Panc1 (cell line): ENCODE results near the gene TMED6. TPM values are rescaled to one million over a fixed set of nuclear protein-coding genes. Genes with fewer than 3 reads are reported as not detected.

ENCODE experiments used
- ATAC-seq: fragments of 200-7000 bp; cut with Tn5 transposase; 2 replicates; pipeline ENCODE4 v1.9.1; 2020; ENCODE audit warnings: mild to moderate bottlenecking, moderate library complexity
- BruUV-seq: library from RNA; stranded (reverse); fragments of 400-500 nt; replicated peaks from 2 replicates; lab custom pipeline; 2021; lab: Mats Ljungman, UMichigan
- CTCF ChIA-PET: fragments of 300-600 bp; sonication (Branson Sonifier 250); formaldehyde crosslinking; loops from one replicate; lab custom pipeline; 2022; ENCODE audit warnings: antibody characterized with exemption; lab: Charles Lee
- POLR2A ChIA-PET: fragments of 300-600 bp; sonication (Branson Sonifier 250); formaldehyde crosslinking; loops from one replicate; lab custom pipeline; 2022; ENCODE audit warnings: antibody characterized with exemption; lab: Charles Lee
- DNase-seq: peaks from one replicate; pipeline ENCODE4 v3.0.0-alpha.2; 2010; ENCODE audit warnings: low read depth, low spot score
- H3K27ac ChIP-seq: 2 replicates; pipeline ENCODE4 v1.5.1; 2011; ENCODE audit warnings: mild to moderate bottlenecking, low read length, inconsistent platforms
- H3K27me3 ChIP-seq: fragments of 200-500 bp; sonication (Bioruptor generic); 2 replicates; pipeline ENCODE4 v1.6.0; 2014; ENCODE audit warnings: low read length, inconsistent platforms; ENCODE audit not compliant: control insufficient read depth, insufficient read depth
- H3K36me3 ChIP-seq: fragments of 200-500 bp; sonication (Bioruptor generic); 2 replicates; pipeline ENCODE4 v1.5.1; 2014; ENCODE audit warnings: inconsistent platforms, mild to moderate bottlenecking, low read length, moderate library complexity; ENCODE audit not compliant: control insufficient read depth, insufficient read depth
- H3K4me1 ChIP-seq: 2 replicates; pipeline ENCODE4 v1.5.1; 2011; ENCODE audit warnings: inconsistent platforms, mild to moderate bottlenecking, low read length, moderate library complexity; ENCODE audit not compliant: control insufficient read depth, insufficient read depth
- H3K4me3 ChIP-seq, 2 experiments: 2 replicates each; pipeline ENCODE4 v1.5.1; 2011 to 2012; ENCODE audit warnings: low read depth in 2 of 2, low read length in 2 of 2, mild to moderate bottlenecking in 2 of 2, inconsistent platforms in 1 of 2, moderate library complexity in 1 of 2
- H3K9me3 ChIP-seq: fragments of 200-500 bp; sonication (Bioruptor generic); 2 replicates; pipeline ENCODE4 v1.5.1; 2014; ENCODE audit warnings: low read depth, mild to moderate bottlenecking, inconsistent platforms, low read length, moderate library complexity; ENCODE audit not compliant: control insufficient read depth, insufficient read depth
- POLR2AphosphoS5 ChIP-seq: IDR thresholded peaks from 2 replicates; pipeline ENCODE4 v1.6.1; 2012; ENCODE audit warnings: mild to moderate bottlenecking, low read depth, low read length, moderate library complexity
- SIN3A ChIP-seq: IDR thresholded peaks from 2 replicates; pipeline ENCODE4 v1.6.1; 2012; ENCODE audit warnings: low read depth, mild to moderate bottlenecking, low read length, moderate library complexity, borderline replicate concordance; ENCODE audit not compliant: insufficient read depth
- TCF7L2 ChIP-seq: IDR thresholded peaks from 2 replicates; pipeline ENCODE4 v1.6.1; 2011; ENCODE audit warnings: mild to moderate bottlenecking, low read depth, low read length, inconsistent platforms
- in situ Hi-C: cut with HindIII; loops from 2 replicates; pipeline ENCODE4 v1.10.0; 2016; ENCODE audit warnings: low sequenced_read_pairs, low pct_unique_long_range_greater_than_20kb
- intact Hi-C: fragments of 100-400 bp; cut with micrococcal nuclease; formaldehyde crosslinking; loops from one replicate; pipeline ENCODE4 v1.10.0; 2022; ENCODE audit not compliant: unreplicated experiment
- total RNA-seq: library from RNA; stranded (reverse); gene quantifications from one replicate; pipeline ENCODE4 v1.2.1, GENCODE V29; 2021; ENCODE audit not compliant: unreplicated experiment
- TF ChIP-seq, protein P1 (sequence below), 2 experiments: IDR thresholded peaks; 2 replicates each; pipeline ENCODE4 v1.6.1; 2011 to 2012; ENCODE audit warnings: low read depth in 2 of 2, control low read depth in 1 of 2, low read length in 1 of 2, mild to moderate bottlenecking in 1 of 2, moderate library complexity in 1 of 2; ENCODE audit not compliant: insufficient read depth in 1 of 2
- TF ChIP-seq, protein P2 (sequence below): fragments of 450-650 bp; IDR thresholded peaks from 2 replicates; pipeline ENCODE4 v1.5.1; 2017; ENCODE audit warnings: mild to moderate bottlenecking

TMED6 gene
- total RNA-seq, 1 experiment from 2014 or later = 0.36 TPM

DNA sequence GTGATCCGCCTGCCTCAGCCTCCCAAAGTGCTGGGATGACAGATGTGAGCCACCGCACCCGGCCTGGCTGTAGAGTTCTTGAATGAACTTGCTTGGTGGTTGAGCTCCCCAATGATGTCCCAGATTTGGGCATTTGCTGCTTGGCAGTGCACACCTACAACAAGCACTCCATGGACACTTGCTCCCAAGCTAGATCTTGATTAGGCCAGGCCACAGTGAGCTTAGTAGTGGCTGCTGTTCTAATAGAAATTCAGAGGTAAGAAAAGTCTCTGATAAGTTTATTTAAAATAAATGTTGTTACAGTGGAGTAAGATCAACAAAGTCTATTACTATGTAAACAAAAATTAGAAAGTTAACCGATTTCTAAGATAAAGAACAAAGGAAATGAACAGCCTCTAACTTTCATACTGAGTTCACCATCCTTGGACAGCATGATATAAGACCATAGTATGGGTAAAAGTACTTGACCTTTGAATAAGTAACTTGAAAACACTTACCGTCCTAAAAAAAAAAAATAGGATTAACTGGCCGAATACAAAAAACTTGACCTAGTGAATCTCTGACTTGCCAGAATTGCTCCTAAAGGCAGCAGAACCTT lies 951 bp downstream of the TMED6 start:
- intact Hi-C loops (no loop called here), in situ Hi-C loops (no loop called here)
- H3K36me3 ChIP-seq = peaks cover 2% of the 10 kb centered on the region; the same call in 1 of the 2 replicates
- DNase-seq (no peak), ATAC-seq (no peak)
- H3K27ac ChIP-seq = no peak overlapping the region
- TF ChIP-seq, protein P1, sequence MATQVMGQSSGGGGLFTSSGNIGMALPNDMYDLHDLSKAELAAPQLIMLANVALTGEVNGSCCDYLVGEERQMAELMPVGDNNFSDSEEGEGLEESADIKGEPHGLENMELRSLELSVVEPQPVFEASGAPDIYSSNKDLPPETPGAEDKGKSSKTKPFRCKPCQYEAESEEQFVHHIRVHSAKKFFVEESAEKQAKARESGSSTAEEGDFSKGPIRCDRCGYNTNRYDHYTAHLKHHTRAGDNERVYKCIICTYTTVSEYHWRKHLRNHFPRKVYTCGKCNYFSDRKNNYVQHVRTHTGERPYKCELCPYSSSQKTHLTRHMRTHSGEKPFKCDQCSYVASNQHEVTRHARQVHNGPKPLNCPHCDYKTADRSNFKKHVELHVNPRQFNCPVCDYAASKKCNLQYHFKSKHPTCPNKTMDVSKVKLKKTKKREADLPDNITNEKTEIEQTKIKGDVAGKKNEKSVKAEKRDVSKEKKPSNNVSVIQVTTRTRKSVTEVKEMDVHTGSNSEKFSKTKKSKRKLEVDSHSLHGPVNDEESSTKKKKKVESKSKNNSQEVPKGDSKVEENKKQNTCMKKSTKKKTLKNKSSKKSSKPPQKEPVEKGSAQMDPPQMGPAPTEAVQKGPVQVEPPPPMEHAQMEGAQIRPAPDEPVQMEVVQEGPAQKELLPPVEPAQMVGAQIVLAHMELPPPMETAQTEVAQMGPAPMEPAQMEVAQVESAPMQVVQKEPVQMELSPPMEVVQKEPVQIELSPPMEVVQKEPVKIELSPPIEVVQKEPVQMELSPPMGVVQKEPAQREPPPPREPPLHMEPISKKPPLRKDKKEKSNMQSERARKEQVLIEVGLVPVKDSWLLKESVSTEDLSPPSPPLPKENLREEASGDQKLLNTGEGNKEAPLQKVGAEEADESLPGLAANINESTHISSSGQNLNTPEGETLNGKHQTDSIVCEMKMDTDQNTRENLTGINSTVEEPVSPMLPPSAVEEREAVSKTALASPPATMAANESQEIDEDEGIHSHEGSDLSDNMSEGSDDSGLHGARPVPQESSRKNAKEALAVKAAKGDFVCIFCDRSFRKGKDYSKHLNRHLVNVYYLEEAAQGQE (IDR thresholded peaks at IDR 0.05; ENCODE audit: insufficient read depth in 1 of 2, low read depth in 2 of 2, low read length in 1 of 2) = no peak
- TF ChIP-seq POLR2AphosphoS5 (no peak), TCF7L2 (no peak), SIN3A (no peak)
- TF ChIP-seq, protein P2, sequence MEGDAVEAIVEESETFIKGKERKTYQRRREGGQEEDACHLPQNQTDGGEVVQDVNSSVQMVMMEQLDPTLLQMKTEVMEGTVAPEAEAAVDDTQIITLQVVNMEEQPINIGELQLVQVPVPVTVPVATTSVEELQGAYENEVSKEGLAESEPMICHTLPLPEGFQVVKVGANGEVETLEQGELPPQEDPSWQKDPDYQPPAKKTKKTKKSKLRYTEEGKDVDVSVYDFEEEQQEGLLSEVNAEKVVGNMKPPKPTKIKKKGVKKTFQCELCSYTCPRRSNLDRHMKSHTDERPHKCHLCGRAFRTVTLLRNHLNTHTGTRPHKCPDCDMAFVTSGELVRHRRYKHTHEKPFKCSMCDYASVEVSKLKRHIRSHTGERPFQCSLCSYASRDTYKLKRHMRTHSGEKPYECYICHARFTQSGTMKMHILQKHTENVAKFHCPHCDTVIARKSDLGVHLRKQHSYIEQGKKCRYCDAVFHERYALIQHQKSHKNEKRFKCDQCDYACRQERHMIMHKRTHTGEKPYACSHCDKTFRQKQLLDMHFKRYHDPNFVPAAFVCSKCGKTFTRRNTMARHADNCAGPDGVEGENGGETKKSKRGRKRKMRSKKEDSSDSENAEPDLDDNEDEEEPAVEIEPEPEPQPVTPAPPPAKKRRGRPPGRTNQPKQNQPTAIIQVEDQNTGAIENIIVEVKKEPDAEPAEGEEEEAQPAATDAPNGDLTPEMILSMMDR = no peak
- no peaks in the 10 kb centered on the region for H3K27me3 ChIP-seq
- no peak overlapping the region for H3K4me3 ChIP-seq
- no TSS peak for BruUV-seq
- H3K9me3 ChIP-seq = no peaks in the 10 kb centered on the region
- ChIA-PET CTCF (interaction anchor here (0.9 kb wide), 1 partner anchor 575 kb away, joined by 3 read pairs; no protein-coding TSS in a partner anchor), POLR2A (no interaction called here)
- no peaks in the 10 kb centered on the region for H3K4me1 ChIP-seq

DNA sequence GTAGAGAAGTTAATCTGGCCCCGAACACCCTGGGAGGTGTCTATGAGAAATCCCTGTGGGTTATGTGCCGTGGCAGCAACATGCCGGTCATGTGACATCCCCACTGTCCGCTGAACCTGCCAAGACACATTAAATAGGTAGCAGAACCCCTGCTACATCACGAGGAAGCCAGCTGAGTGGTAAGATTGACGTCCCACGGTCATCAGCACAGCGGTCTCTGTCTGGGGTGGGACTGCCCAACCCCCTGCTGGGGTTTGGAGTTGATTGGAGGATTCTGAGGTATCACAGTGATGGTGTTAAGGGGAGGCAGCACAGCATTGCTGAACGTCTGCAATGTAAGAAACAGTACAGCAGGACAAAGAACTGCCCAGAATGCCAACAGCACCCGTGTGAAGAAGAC lies 2.0 kb downstream of the TMED6 start:
- no peaks in the 10 kb centered on the region for H3K4me1 ChIP-seq
- H3K27me3 ChIP-seq = no peaks in the 10 kb centered on the region
- DNase-seq (no peak), ATAC-seq (no peak)
- ChIA-PET POLR2A (no interaction called here), CTCF (no interaction called here)
- TF ChIP-seq, protein P2 = no peak
- TF ChIP-seq POLR2AphosphoS5 = no peak
- TF ChIP-seq, protein P1 (IDR thresholded peaks at IDR 0.05; ENCODE audit: insufficient read depth in 1 of 2, low read depth in 2 of 2, low read length in 1 of 2) = no peak
- no peak for TF ChIP-seq SIN3A
- no peak for TF ChIP-seq TCF7L2
- H3K4me3 ChIP-seq = no peak overlapping the region
- no peaks in the 10 kb centered on the region for H3K9me3 ChIP-seq
- no peaks in the 10 kb centered on the region for H3K36me3 ChIP-seq
- intact Hi-C loops (no loop called here), in situ Hi-C loops (no loop called here)
- H3K27ac ChIP-seq = no peak overlapping the region
- no TSS peak for BruUV-seq
